SH-SY5Y (cell line): ENCODE data around the gene MUC5AC.

Experiments
- GATA2 ChIP-seq: IDR thresholded peaks from 2 replicates; pipeline ENCODE4 v1.6.1; 2011; ENCODE audit warnings: mild to moderate bottlenecking, low read depth, low read length
- GATA3 ChIP-seq: IDR thresholded peaks from 2 replicates; pipeline ENCODE4 v1.6.1; 2011; ENCODE audit warnings: low read depth, mild to moderate bottlenecking, low read length, moderate library complexity

- TF ChIP-seq GATA3 (no peak), GATA2 (no peak)
Observed at GRCh38 chr11:1126491-1126926, 31.2 kb upstream of the MUC5AC start.
